MCF 10A (cell line): ENCODE data around the gene TMIGD2. TPM values are rescaled to one million over a fixed set of nuclear protein-coding genes. Genes with fewer than 3 reads are reported as not detected.

Experiments used
- BruUV-seq: library from RNA; stranded (reverse); fragments of 400-500 nt; replicated peaks from 2 replicates; lab custom pipeline; 2021; lab: Mats Ljungman, UMichigan
- CTCF ChIA-PET: fragments of 300-600 bp; sonication (Branson Sonifier 250); formaldehyde crosslinking; extraction: SDS; loops from one replicate; lab custom pipeline; 2021; ENCODE audit warnings: antibody characterized with exemption, inconsistent platforms; lab: Yijun Ruan, JAX
- POLR2A ChIA-PET: fragments of 300-600, 350-650 bp; sonication (Branson Sonifier 250); formaldehyde crosslinking; extraction: SDS; loops from one replicate; lab custom pipeline; 2020; ENCODE audit warnings: antibody characterized with exemption, inconsistent platforms; lab: Yijun Ruan, JAX
- DNase-seq: peaks from one replicate; pipeline ENCODE4 v3.0.0-alpha.2; 2018; ENCODE audit not compliant: unreplicated experiment
- H3K27ac Mint-ChIP-seq: one replicate; pipeline ENCODE4 v1.8.0; 2022; ENCODE audit warnings: mild to moderate bottlenecking, low read depth, mixed read lengths; ENCODE audit not compliant: unreplicated experiment
- H3K27me3 Mint-ChIP-seq: one replicate; pipeline ENCODE4 v1.8.0; 2022; ENCODE audit warnings: mixed read lengths; ENCODE audit not compliant: insufficient read depth, unreplicated experiment
- H3K36me3 Mint-ChIP-seq: one replicate; pipeline ENCODE4 v1.8.0; 2022; ENCODE audit warnings: mild to moderate bottlenecking, moderate library complexity, mixed read lengths; ENCODE audit not compliant: insufficient read depth, unreplicated experiment
- H3K4me1 Mint-ChIP-seq: one replicate; pipeline ENCODE4 v1.8.0; 2022; ENCODE audit warnings: mixed read lengths; ENCODE audit not compliant: insufficient read depth, unreplicated experiment
- H3K4me3 Mint-ChIP-seq: one replicate; pipeline ENCODE4 v1.8.0; 2022; ENCODE audit warnings: mild to moderate bottlenecking, moderate library complexity, mixed read lengths; ENCODE audit not compliant: unreplicated experiment
- H3K9me3 Mint-ChIP-seq: one replicate; pipeline ENCODE4 v1.8.0; 2022; ENCODE audit warnings: mixed read lengths; ENCODE audit not compliant: unreplicated experiment
- CTCF ChIP-seq: fragments of 200-600 bp; IDR thresholded peaks from one replicate; pipeline ENCODE4 v1.8.0; 2022; ENCODE audit warnings: antibody characterized with exemption, mild to moderate bottlenecking; ENCODE audit not compliant: unreplicated experiment
- intact Hi-C: fragments of 100-400 bp; cut with micrococcal nuclease; formaldehyde crosslinking; loops from 2 replicates; pipeline ENCODE4 v1.14.1; 2022
- total RNA-seq: library from RNA; stranded (reverse); gene quantifications from 2 replicates; pipeline ENCODE4 v1.2.3, GENCODE V29; 2022

TMIGD2 gene
- total RNA-seq, 1 experiment from 2014 or later, result not detected

GRCh38 chr19:4272894-4273293 lies 29.3 kb downstream of the TMIGD2 start:
- H3K27ac Mint-ChIP-seq, result no peak overlapping the region
- ChIA-PET CTCF (interaction anchor here (0.9 kb wide), 1 partner anchor 85 kb away, joined by 4 read pairs; no protein-coding TSS in a partner anchor), POLR2A (no interaction called here)
- no peak for DNase-seq
- no peak overlapping the region for H3K4me3 Mint-ChIP-seq
- no TSS peak for BruUV-seq
- no peaks in the 10 kb centered on the region for H3K9me3 Mint-ChIP-seq
- no peak for TF ChIP-seq CTCF
- no peaks in the 10 kb centered on the region for H3K4me1 Mint-ChIP-seq
- H3K27me3 Mint-ChIP-seq, result no peaks in the 10 kb centered on the region
- peaks cover 23% of the 10 kb centered on the region for H3K36me3 Mint-ChIP-seq
- intact Hi-C loops, result no loop called here

DNA sequence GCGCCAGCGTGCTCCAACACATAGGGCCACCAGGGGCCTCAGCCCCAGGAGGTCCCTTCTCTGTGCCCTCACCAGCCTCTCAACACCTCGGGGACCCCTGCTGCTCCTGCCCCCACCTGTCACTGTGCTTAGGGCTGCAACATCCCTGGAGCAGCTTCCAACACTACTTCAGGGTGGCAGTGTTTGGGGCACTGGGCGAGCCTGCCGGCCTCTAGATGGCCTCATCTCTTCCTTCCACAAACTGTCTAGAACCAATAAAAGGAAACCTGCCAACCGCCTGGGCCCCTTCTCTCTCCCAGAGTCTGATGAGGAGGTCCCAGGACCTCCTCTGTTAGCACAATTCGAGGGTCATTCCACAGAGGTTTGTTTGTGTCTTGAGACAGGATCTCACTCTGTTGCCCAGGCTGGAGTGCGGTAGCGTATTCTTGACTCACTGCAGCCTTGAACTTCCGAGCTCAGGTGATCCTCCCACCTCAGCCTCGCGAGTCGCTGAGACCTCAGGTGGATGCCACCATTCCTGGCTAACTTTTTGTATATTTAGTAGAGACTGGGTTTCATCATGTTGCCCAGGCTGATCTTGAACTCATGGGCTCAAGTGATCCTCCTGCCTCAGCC lies 33.3 kb downstream of the TMIGD2 start:
- DNase-seq, result no peak
- Mint-ChIP-seq H3K27me3 (no peaks in the 10 kb centered on the region), H3K4me1 (peaks cover 5% of the 10 kb centered on the region), H3K27ac (no peak overlapping the region), H3K36me3 (peaks cover 51% of the 10 kb centered on the region), H3K9me3 (no peaks in the 10 kb centered on the region), H3K4me3 (no peak overlapping the region)
- BruUV-seq, result TSS peak; percentile 60
- intact Hi-C loops, result no loop called here
- POLR2A ChIA-PET, result no interaction called here
- TF ChIP-seq CTCF, result no peak
- CTCF ChIA-PET, result interaction anchor here (0.5 to 2.9 kb wide), 7 partner anchors 26 to 296 kb away, joined by 4 to 33 read pairs (median 4); no protein-coding TSS in a partner anchor

GRCh38 chr19:4267901-4268815 lies 34.0 kb downstream of the TMIGD2 start:
- no TSS peak for BruUV-seq
- ChIA-PET POLR2A (interaction anchor here (0.8 to 1.4 kb wide), 3 partner anchors 70 to 84 kb away, joined by 3 to 5 read pairs (median 4); partner anchors contain the start of gene STAP2), CTCF (interaction anchor here (0.5 to 2.9 kb wide), 19 partner anchors 12 to 295 kb away, joined by 3 to 33 read pairs (median 4); partner anchors contain the start of gene MPND)
- TF ChIP-seq CTCF, result no peak
- peaks cover 5% of the 10 kb centered on the region for H3K4me1 Mint-ChIP-seq
- DNase-seq, result no peak
- H3K9me3 Mint-ChIP-seq, result no peaks in the 10 kb centered on the region
- H3K4me3 Mint-ChIP-seq, result no peak overlapping the region
- no peak overlapping the region for H3K27ac Mint-ChIP-seq
- peaks cover 59% of the 10 kb centered on the region for H3K36me3 Mint-ChIP-seq
- intact Hi-C loops, result loop anchor here (1.0 kb wide), 1 partner anchor 84 kb away; no protein-coding TSS in a partner anchor
- H3K27me3 Mint-ChIP-seq, result no peaks in the 10 kb centered on the region
